GM23338 (cell line): ENCODE results near the gene THBS4.
"Not testable (repeated sequence)": the region's sequence is repeated elsewhere in the genome, so short reads cannot be mapped to it uniquely, and the experiment has no call there.

Experiments used
- CREB1 ChIP-seq: fragments of 250-450 bp; sonication (Bioruptor Pico); IDR thresholded peaks from 2 replicates; pipeline ENCODE4 v1.5.0; 2020; ENCODE audit warnings: low read depth, mild to moderate bottlenecking, moderate library complexity
- CTCF ChIP-seq, 2 experiments: fragments of 200-600 bp in 1 of 2; sonication (generic) in 1 of 2; conservative IDR thresholded peaks; 2 replicates each; pipeline versions ENCODE4 v1.5.1 to v1.6.1; 2016 to 2017; ENCODE audit warnings: antibody characterized with exemption in 2 of 2, low read depth in 2 of 2, mild to moderate bottlenecking in 2 of 2, moderate library complexity in 1 of 2
- EZH2 ChIP-seq: fragments of 200-600 bp; sonication (generic); IDR thresholded peaks from one replicate; pipeline ENCODE4 v1.8.0; 2017; ENCODE audit warnings: antibody characterized with exemption, mild to moderate bottlenecking, low read depth; ENCODE audit not compliant: unreplicated experiment
- POLR2AphosphoS5 ChIP-seq: IDR thresholded peaks from 2 replicates; pipeline ENCODE4 v1.6.1; 2016; ENCODE audit warnings: antibody characterized with exemption, low read depth
- STAT1 ChIP-seq: IDR thresholded peaks from one replicate; pipeline ENCODE4 v1.6.1; 2016; ENCODE audit warnings: antibody characterized with exemption; ENCODE audit not compliant: unreplicated experiment
- ZNF331 ChIP-seq: fragments of 250-450 bp; sonication (Bioruptor Pico); IDR thresholded peaks from 2 replicates; pipeline ENCODE4 v1.5.0; 2020; ENCODE audit warnings: low read depth, mild to moderate bottlenecking, moderate library complexity
- TF ChIP-seq, protein P1 (sequence below): IDR thresholded peaks from one replicate; pipeline ENCODE4 v1.6.1; 2018; ENCODE audit warnings: antibody characterized with exemption; ENCODE audit not compliant: unreplicated experiment
- TF ChIP-seq, protein P2 (sequence below): IDR thresholded peaks from 2 replicates; pipeline ENCODE4 v1.6.1; 2016; ENCODE audit warnings: antibody characterized with exemption

DNA sequence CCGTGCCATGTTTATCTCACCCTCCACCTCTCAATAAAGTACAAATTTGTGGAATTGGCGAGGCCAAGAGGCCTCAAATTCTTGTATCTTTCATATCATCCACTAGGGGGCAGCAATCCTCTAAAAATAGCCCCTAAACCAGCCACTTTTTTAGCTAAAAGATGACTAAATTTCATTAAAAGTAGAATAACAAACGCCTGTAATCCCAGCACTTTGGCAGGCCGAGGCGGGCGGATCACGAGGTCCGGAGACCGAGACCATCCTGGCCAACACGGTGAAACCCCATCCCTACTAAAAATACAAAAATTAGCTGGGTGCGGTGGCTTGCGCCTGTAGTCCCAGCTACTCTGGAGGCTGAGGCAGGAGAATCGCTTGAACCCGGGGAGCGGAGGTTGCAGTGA, 56.6 kb downstream of the THBS4 start:
- not testable (repeated sequence) for TF ChIP-seq EZH2; POLR2AphosphoS5; STAT1; ZNF331 (CRISPR knock-in tag); CREB1 (CRISPR knock-in tag)
- TF ChIP-seq CTCF (conservative IDR thresholded peaks at IDR 0.05; ENCODE audit: low read depth in 2 of 2): peak; percentile 71 to 91
- TF ChIP-seq, protein P1, sequence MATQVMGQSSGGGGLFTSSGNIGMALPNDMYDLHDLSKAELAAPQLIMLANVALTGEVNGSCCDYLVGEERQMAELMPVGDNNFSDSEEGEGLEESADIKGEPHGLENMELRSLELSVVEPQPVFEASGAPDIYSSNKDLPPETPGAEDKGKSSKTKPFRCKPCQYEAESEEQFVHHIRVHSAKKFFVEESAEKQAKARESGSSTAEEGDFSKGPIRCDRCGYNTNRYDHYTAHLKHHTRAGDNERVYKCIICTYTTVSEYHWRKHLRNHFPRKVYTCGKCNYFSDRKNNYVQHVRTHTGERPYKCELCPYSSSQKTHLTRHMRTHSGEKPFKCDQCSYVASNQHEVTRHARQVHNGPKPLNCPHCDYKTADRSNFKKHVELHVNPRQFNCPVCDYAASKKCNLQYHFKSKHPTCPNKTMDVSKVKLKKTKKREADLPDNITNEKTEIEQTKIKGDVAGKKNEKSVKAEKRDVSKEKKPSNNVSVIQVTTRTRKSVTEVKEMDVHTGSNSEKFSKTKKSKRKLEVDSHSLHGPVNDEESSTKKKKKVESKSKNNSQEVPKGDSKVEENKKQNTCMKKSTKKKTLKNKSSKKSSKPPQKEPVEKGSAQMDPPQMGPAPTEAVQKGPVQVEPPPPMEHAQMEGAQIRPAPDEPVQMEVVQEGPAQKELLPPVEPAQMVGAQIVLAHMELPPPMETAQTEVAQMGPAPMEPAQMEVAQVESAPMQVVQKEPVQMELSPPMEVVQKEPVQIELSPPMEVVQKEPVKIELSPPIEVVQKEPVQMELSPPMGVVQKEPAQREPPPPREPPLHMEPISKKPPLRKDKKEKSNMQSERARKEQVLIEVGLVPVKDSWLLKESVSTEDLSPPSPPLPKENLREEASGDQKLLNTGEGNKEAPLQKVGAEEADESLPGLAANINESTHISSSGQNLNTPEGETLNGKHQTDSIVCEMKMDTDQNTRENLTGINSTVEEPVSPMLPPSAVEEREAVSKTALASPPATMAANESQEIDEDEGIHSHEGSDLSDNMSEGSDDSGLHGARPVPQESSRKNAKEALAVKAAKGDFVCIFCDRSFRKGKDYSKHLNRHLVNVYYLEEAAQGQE: not testable (repeated sequence)
- TF ChIP-seq, protein P2, sequence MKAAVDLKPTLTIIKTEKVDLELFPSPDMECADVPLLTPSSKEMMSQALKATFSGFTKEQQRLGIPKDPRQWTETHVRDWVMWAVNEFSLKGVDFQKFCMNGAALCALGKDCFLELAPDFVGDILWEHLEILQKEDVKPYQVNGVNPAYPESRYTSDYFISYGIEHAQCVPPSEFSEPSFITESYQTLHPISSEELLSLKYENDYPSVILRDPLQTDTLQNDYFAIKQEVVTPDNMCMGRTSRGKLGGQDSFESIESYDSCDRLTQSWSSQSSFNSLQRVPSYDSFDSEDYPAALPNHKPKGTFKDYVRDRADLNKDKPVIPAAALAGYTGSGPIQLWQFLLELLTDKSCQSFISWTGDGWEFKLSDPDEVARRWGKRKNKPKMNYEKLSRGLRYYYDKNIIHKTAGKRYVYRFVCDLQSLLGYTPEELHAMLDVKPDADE: not testable (repeated sequence)
